Ovary (tissue), 9 donors: Measurements from ENCODE around the gene NT5DC4. TPM values are rescaled to one million over a fixed set of nuclear protein-coding genes. Genes with fewer than 3 reads are reported as not detected.

Source experiments
- DNase-seq, 5 donors: peaks; one replicate each; pipeline ENCODE4 v3.0.0-alpha.2; 2019 to 2020
- H3K27ac ChIP-seq, 2 donors: fragments of 200-600 bp; one replicate each; pipeline versions ENCODE4 v1.5.1 to v1.8.0; 2019 to 2022
- H3K27me3 ChIP-seq: fragments of 200-600 bp; one replicate; pipeline ENCODE4 v1.8.0; 2022
- H3K36me3 ChIP-seq: fragments of 200-600 bp; sonication (generic); one replicate; pipeline ENCODE4 v1.5.1; 2019
- H3K4me1 ChIP-seq: one replicate; pipeline ENCODE4 v1.8.1; 2013; ENCODE audit warnings: mild to moderate bottlenecking, moderate library complexity; ENCODE audit not compliant: insufficient read depth
- H3K4me3 ChIP-seq: fragments of 200-600 bp; sonication (generic); one replicate; pipeline ENCODE4 v1.5.1; 2017
- H3K9me3 ChIP-seq, 2 donors: fragments of 200-600 bp in 1 of 2; sonication (generic) in 1 of 2; one replicate each; pipeline versions ENCODE4 v1.5.1 to v1.8.1; 2013 to 2019; ENCODE audit warnings: mild to moderate bottlenecking in 1 of 2, moderate library complexity in 1 of 2
- EP300 ChIP-seq: sonication (generic); formaldehyde crosslinking; IDR thresholded peaks from one replicate; pipeline ENCODE4 v1.6.1; 2017; ENCODE audit warnings: antibody characterized with exemption
- POLR2A ChIP-seq: fragments of 450-650 bp; IDR thresholded peaks from one replicate; pipeline ENCODE4 v1.6.1; 2017; ENCODE audit warnings: antibody characterized with exemption, mild to moderate bottlenecking, moderate library complexity
- WGBS, 3 donors: extraction: QIAGEN DNeasy Blood & Tissue Kit in 1 of 3; methylation state at CpG; one replicate each; pipeline versions ENCODE4 v1.1.5 to v1.1.7; 2013 to 2017; 5-methylcytosine and 5-hydroxymethylcytosine counted together
- intact Hi-C, 4 donors: fragments of 100-400 bp; cut with DNase I; formaldehyde crosslinking; loops; one replicate each; pipeline versions ENCODE4 v1.11.0 to v1.15.1; 2022 to 2023
- polyA plus RNA-seq, 2 donors: library from polyadenylated mRNA; stranded (reverse); fragments of 200-250 nt in 1 of 2; fragments of 350-450 nt in 1 of 2; fragmentation: Illumina TruSeq in 1 of 2; extraction: RNeasy Lipid Tissue Mini Kit (QIAGEN cat#74804) in 1 of 2; gene quantifications; one replicate each; pipeline ENCODE4 v1.2.3, GENCODE V29; 2013 to 2014
- total RNA-seq, 7 donors: library from RNA; depleted of rRNA in 2 of 7; stranded (reverse); fragments of >200 nt in 2 of 7; fragmentation: NEBNext Ultra II Directional in 3 of 7; extraction: Animal tissue kit (Norgen Biotek cat#: 25700) in 3 of 7; gene quantifications; one replicate each; pipeline versions ENCODE4 v1.1.0 to v1.2.4, GENCODE V29; 2016 to 2023
- TF ChIP-seq, protein P1 (sequence below), 3 donors: fragments of 450-650 bp in 2 of 3; fragments of 200-600 bp in 1 of 3; IDR thresholded peaks; one replicate each; pipeline versions ENCODE4 v1.5.1 to v1.8.0; 2016 to 2022; ENCODE audit warnings: antibody characterized with exemption in 3 of 3, mild to moderate bottlenecking in 1 of 3
- donor health status: DM: no; HTN: no; CAD: no; lungs with moderate emphysema.
- donor health status: DM: no; HTN: no; CAD: no.
- donor health status: Bipolar disorder and iron deficiency.
- donor health status: DM: yes; HTN: yes; CAD: no.
- donor health status: DM: no; HTN: no; CAD: no.
- donor health status: DM: yes; HTN: yes; CAD: no.

The NT5DC4 gene
- total and polyA plus RNA-seq, 9 donors: not detected

DNA sequence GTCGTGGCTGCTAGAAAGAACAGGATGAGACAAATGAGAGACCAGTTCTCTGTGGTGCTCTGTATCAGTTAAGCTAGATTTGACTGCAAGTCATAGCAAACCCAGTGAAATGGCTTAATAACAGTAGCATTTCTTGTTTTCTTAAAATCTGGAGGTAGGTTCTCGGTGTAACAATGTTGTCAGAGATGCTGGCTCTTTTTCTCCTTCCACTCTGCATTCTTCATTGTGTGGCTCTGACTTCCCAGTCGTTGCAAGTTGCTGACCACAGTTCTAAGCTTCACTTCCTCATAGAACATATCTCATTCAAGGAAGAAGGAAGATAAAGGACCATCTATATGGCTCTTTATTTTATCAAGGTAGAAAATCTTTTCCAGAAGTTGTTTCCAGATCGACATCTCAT, 51.5 kb downstream of the NT5DC4 start:
- H3K27me3 ChIP-seq: no peaks in the 10 kb centered on the region
- H3K27ac ChIP-seq: no peak overlapping the region
- 77 to 79% (median 78%) methylated on average over 4 of the region's 4 CpGs for WGBS, 3 donors
- H3K36me3 ChIP-seq: no peaks in the 10 kb centered on the region
- TF ChIP-seq POLR2A (no peak), EP300 (no peak)
- TF ChIP-seq, protein P1, sequence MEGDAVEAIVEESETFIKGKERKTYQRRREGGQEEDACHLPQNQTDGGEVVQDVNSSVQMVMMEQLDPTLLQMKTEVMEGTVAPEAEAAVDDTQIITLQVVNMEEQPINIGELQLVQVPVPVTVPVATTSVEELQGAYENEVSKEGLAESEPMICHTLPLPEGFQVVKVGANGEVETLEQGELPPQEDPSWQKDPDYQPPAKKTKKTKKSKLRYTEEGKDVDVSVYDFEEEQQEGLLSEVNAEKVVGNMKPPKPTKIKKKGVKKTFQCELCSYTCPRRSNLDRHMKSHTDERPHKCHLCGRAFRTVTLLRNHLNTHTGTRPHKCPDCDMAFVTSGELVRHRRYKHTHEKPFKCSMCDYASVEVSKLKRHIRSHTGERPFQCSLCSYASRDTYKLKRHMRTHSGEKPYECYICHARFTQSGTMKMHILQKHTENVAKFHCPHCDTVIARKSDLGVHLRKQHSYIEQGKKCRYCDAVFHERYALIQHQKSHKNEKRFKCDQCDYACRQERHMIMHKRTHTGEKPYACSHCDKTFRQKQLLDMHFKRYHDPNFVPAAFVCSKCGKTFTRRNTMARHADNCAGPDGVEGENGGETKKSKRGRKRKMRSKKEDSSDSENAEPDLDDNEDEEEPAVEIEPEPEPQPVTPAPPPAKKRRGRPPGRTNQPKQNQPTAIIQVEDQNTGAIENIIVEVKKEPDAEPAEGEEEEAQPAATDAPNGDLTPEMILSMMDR (IDR thresholded peaks at IDR 0.05): no peak
- intact Hi-C loops: no loop called here
- H3K9me3 ChIP-seq: no peaks in the 10 kb centered on the region
- H3K4me1 ChIP-seq: no peaks in the 10 kb centered on the region
- H3K4me3 ChIP-seq: no peak overlapping the region
- no peak for DNase-seq

- Histone ChIP-seq H3K27ac (no peak overlapping the region), H3K4me1 (no peaks in the 10 kb centered on the region), H3K36me3 (no peaks in the 10 kb centered on the region), H3K4me3 (no peak overlapping the region), H3K9me3 (no peaks in the 10 kb centered on the region), H3K27me3 (no peaks in the 10 kb centered on the region)
- TF ChIP-seq, protein P1 (IDR thresholded peaks at IDR 0.05): no peak
- TF ChIP-seq EP300 (no peak), POLR2A (no peak)
- WGBS, 3 donors: 29 to 89% (median 54%) methylated on average over 2 of the region's 2 CpGs
- intact Hi-C loops: no loop called here
- no peak for DNase-seq
These were observed 52.2 kb downstream of the NT5DC4 start for GRCh38 chr2:112772911-112773475.

- 68 to 79% (median 76%) methylated on average over 2 of the region's 2 CpGs for WGBS, 3 donors
- TF ChIP-seq, protein P1 (IDR thresholded peaks at IDR 0.05): no peak
- TF ChIP-seq POLR2A (no peak), EP300 (no peak)
These were observed 52.7 kb downstream of the NT5DC4 start for GRCh38 chr2:112773556-112773955.

GRCh38 chr2:112774536-112775285, 53.9 kb downstream of the NT5DC4 start:
- H3K27ac ChIP-seq: no peak overlapping the region
- no peak for DNase-seq
- 94 to 96% (median 95%) methylated on average over 3 of the region's 3 CpGs for WGBS, 3 donors
- no peak overlapping the region for H3K4me3 ChIP-seq
- TF ChIP-seq, protein P1 (IDR thresholded peaks at IDR 0.05): no peak
- TF ChIP-seq POLR2A (no peak), EP300 (no peak)
- no peaks in the 10 kb centered on the region for H3K9me3 ChIP-seq
- H3K4me1 ChIP-seq: no peaks in the 10 kb centered on the region
- intact Hi-C loops: no loop called here
- H3K27me3 ChIP-seq: no peaks in the 10 kb centered on the region
- H3K36me3 ChIP-seq: no peaks in the 10 kb centered on the region

More at GRCh38 chr2:112773556-112773955, 52.7 kb downstream of the NT5DC4 start:
- no peak overlapping the region for H3K4me3 ChIP-seq
- H3K36me3 ChIP-seq: no peaks in the 10 kb centered on the region
- no peaks in the 10 kb centered on the region for H3K9me3 ChIP-seq
- H3K27ac ChIP-seq: no peak overlapping the region
- intact Hi-C loops: no loop called here
- H3K4me1 ChIP-seq: no peaks in the 10 kb centered on the region
- no peak for DNase-seq
- H3K27me3 ChIP-seq: no peaks in the 10 kb centered on the region
